ENCODE data around the gene KRT80.

DNA sequence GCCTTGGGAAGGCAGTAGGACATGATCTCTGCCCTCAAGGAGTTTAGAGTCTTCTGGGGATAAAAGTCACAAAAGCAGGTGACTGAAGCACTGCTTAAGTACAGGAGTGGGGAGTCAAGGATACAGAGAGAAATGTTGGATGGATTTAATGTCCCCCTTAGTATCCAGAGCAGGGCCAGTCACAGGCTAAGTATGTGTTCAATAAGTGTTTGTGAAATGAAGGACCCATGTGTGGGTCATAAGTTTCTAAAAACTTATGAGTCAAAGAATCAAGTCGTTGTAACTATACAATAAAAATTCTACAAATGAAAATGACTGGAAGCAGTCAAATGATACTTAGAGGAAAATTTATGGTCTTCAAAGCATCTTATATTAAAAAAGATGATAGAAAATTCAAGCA is 25.1 kb downstream of the KRT80 start:
- TF ChIP-seq, protein P1, sequence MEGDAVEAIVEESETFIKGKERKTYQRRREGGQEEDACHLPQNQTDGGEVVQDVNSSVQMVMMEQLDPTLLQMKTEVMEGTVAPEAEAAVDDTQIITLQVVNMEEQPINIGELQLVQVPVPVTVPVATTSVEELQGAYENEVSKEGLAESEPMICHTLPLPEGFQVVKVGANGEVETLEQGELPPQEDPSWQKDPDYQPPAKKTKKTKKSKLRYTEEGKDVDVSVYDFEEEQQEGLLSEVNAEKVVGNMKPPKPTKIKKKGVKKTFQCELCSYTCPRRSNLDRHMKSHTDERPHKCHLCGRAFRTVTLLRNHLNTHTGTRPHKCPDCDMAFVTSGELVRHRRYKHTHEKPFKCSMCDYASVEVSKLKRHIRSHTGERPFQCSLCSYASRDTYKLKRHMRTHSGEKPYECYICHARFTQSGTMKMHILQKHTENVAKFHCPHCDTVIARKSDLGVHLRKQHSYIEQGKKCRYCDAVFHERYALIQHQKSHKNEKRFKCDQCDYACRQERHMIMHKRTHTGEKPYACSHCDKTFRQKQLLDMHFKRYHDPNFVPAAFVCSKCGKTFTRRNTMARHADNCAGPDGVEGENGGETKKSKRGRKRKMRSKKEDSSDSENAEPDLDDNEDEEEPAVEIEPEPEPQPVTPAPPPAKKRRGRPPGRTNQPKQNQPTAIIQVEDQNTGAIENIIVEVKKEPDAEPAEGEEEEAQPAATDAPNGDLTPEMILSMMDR (IDR thresholded peaks at IDR 0.05 in 2 of 3, conservative IDR thresholded peaks at IDR 0.05 in 1 of 3; ENCODE audit: borderline replicate concordance in 1 of 3, insufficient read depth in 1 of 3, low read depth in 2 of 3, low read length in 2 of 3), result no peak
- no peak for TF ChIP-seq YY1 (IDR thresholded peaks at IDR 0.05; ENCODE audit: extremely low read depth, insufficient replicate concordance, low read depth, low read length)
- TF ChIP-seq, protein P2, sequence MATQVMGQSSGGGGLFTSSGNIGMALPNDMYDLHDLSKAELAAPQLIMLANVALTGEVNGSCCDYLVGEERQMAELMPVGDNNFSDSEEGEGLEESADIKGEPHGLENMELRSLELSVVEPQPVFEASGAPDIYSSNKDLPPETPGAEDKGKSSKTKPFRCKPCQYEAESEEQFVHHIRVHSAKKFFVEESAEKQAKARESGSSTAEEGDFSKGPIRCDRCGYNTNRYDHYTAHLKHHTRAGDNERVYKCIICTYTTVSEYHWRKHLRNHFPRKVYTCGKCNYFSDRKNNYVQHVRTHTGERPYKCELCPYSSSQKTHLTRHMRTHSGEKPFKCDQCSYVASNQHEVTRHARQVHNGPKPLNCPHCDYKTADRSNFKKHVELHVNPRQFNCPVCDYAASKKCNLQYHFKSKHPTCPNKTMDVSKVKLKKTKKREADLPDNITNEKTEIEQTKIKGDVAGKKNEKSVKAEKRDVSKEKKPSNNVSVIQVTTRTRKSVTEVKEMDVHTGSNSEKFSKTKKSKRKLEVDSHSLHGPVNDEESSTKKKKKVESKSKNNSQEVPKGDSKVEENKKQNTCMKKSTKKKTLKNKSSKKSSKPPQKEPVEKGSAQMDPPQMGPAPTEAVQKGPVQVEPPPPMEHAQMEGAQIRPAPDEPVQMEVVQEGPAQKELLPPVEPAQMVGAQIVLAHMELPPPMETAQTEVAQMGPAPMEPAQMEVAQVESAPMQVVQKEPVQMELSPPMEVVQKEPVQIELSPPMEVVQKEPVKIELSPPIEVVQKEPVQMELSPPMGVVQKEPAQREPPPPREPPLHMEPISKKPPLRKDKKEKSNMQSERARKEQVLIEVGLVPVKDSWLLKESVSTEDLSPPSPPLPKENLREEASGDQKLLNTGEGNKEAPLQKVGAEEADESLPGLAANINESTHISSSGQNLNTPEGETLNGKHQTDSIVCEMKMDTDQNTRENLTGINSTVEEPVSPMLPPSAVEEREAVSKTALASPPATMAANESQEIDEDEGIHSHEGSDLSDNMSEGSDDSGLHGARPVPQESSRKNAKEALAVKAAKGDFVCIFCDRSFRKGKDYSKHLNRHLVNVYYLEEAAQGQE (IDR thresholded peaks at IDR 0.05; ENCODE audit: low read depth), result no peak
- TF ChIP-seq POLR2A (IDR thresholded peaks at IDR 0.05; ENCODE audit: borderline replicate concordance, extremely low read depth, insufficient read depth, insufficient read length), result no peak
- TF ChIP-seq EZH2phosphoT487 (IDR thresholded peaks at IDR 0.05; ENCODE audit: borderline replicate concordance), result no peak
- TF ChIP-seq TCF7L2 (IDR thresholded peaks at IDR 0.05; ENCODE audit: borderline replicate concordance, extremely low read depth, insufficient read depth, insufficient read length), result no peak
- TF ChIP-seq SIN3A (IDR thresholded peaks at IDR 0.05; ENCODE audit: low read depth), result no peak
